ENCODE measurements around the gene BRD4. TPM values are rescaled to one million over a fixed set of nuclear protein-coding genes. Genes with fewer than 3 reads are reported as not detected.

Gene BRD4
- total and polyA plus RNA-seq, 2 of the 13 experiments (the other 11 are each of a cell fraction or from before 2014, with no cell fraction given), result 10.5 to 11.4 TPM

DNA sequence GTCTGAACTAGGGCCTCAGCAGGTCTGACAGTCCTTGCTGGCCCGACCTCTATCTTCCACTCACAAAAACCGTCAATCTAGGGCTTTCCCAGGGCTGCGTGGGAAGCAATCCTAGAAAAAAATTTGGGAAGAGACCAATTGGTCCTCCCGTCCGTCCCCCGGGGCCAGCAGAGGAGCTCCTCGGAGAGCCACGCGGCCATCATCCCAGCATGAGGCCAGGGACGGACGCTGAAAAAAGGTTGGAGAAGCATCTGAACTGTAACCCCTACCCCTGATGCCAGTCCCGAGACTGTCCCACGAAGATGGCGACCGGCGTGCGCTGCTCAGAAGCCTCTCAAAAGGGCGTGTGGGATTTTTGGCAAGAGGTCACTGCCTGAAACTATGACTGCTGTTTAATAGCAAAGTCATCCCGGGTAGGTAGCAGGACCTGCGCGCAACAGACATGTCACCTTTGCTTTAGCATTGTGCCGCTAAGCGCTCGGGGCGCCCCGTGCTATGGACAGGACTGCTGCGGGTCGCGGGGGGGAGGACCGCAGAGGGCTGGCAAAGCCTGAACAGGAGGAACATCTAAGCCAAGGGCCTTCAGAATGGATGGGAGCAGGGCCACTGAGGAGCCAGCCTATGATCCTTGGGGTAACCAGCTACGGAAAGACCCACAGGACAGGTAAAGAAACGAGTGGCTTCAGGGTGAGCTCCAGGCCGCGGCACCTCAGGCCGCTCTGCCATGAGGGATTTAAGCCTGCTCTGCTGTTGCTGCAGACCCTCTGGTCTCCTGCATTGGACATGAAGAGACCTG is 36.7 kb upstream of the BRD4 start:
- no peak overlapping the region for H2AFZ ChIP-seq (ENCODE audit: low read length)
- H3K27ac ChIP-seq (ENCODE audit: extremely low read length, insufficient read depth, low read length), result no peak overlapping the region
- H4K20me1 ChIP-seq (ENCODE audit: insufficient read depth, low read length), result no peaks in the 10 kb centered on the region
- no peak overlapping the region for H3K4me2 ChIP-seq (ENCODE audit: low read depth, low read length)
- H3K79me2 ChIP-seq (ENCODE audit: insufficient read depth, low read length), result peaks cover 9% of the 10 kb centered on the region
- POLR2A ChIA-PET, result interaction anchor here (2.3 kb wide), 1 partner anchor 10 kb away, joined by 8 read pairs; the partner anchor contains the start of gene AKAP8
- no peak overlapping the region for H3K9ac ChIP-seq (ENCODE audit: insufficient read depth, low read depth, low read length)
- no peak for FAIRE-seq
- ATAC-seq, result no peak
- DNase-seq (ENCODE audit: low spot score), result no peak
- intact Hi-C loops (cut with micrococcal nuclease; ENCODE audit: unreplicated experiment), result no loop called here
- WGBS (ENCODE audit: low lambda C conversion rate), result 97% methylated on average over 31 of the region's 35 CpGs
- H3K36me3 ChIP-seq (replicated peaks in 1 of 2; ENCODE audit: control insufficient read depth in 1 of 2, insufficient read depth in 2 of 2, low read length in 2 of 2), result peaks cover 33 to 79% of the 10 kb centered on the region in 2 experiments
- CTCF ChIA-PET (ENCODE audit: low intra/inter-chr PET ratio, low total read pairs), result no interaction called here
- no peaks in the 10 kb centered on the region for H3K27me3 ChIP-seq (ENCODE audit: control insufficient read depth in 1 of 2, insufficient read depth in 2 of 2, low read length in 2 of 2)
- no peaks in the 10 kb centered on the region for H3K4me1 ChIP-seq (ENCODE audit: insufficient read depth, low read length)
- in situ Hi-C loops (cut with HindIII; ENCODE audit: extremely low pct_ligation_motif_present, low pct_unique_long_range_greater_than_20kb), result no loop called here
- TF ChIP-seq ZNF296 (CRISPR knock-in tag; conservative IDR thresholded peaks at IDR 0.05) (no peak), RNF2 (conservative IDR thresholded peaks at IDR 0.05; ENCODE audit: low read depth) (no peak), ELF4 (CRISPR knock-in tag; IDR thresholded peaks at IDR 0.05; ENCODE audit: borderline replicate concordance) (no peak), TOE1 (CRISPR knock-in tag; IDR thresholded peaks at IDR 0.05) (no peak), MXD3 (CRISPR knock-in tag; IDR thresholded peaks at IDR 0.05) (no peak), ZNF670 (CRISPR knock-in tag; IDR thresholded peaks at IDR 0.05; ENCODE audit: borderline replicate concordance) (no peak), REL (CRISPR knock-in tag; conservative IDR thresholded peaks at IDR 0.05) (no peak), NFAT5 (CRISPR knock-in tag; IDR thresholded peaks at IDR 0.05) (no peak), U2AF1 (optimal IDR thresholded peaks at IDR 0.05; ENCODE audit: low read depth, low read length) (no peak), FIP1L1 (IDR thresholded peaks at IDR 0.05; ENCODE audit: borderline replicate concordance, insufficient read depth, low read depth, low read length) (no peak), CSRNP2 (CRISPR knock-in tag; conservative IDR thresholded peaks at IDR 0.05; ENCODE audit: low read depth) (no peak), SUZ12 (IDR thresholded peaks at IDR 0.05; ENCODE audit: low read depth, low read length) (no peak), GLI4 (CRISPR knock-in tag; IDR thresholded peaks at IDR 0.05; ENCODE audit: borderline replicate concordance) (no peak), ZNF230 (CRISPR knock-in tag; IDR thresholded peaks at IDR 0.05) (no peak), POLR2A (IDR thresholded peaks at IDR 0.05; ENCODE audit: insufficient read depth in 1 of 2, low read depth in 2 of 2, low read length in 2 of 2) (no peak), ONECUT2 (CRISPR knock-in tag; IDR thresholded peaks at IDR 0.05) (no peak), NFE2L1 (CRISPR knock-in tag; IDR thresholded peaks at IDR 0.05; ENCODE audit: borderline replicate concordance) (no peak)
- BruUV-seq (replicated peaks), result no TSS peak
- no peak overlapping the region for H3K4me3 ChIP-seq (replicated peaks in 1 of 3; ENCODE audit: insufficient read depth in 1 of 3, low read depth in 2 of 3, low read length in 3 of 3)
- H3K9me3 ChIP-seq (ENCODE audit: low read length), result no peaks in the 10 kb centered on the region
